ENCODE data around the gene PLIN3. TPM values are rescaled to one million over a fixed set of nuclear protein-coding genes. Genes with fewer than 3 reads are reported as not detected.

The PLIN3 gene
- total and polyA plus RNA-seq, 2 experiments from 2014 or later: 38.0 to 59.9 TPM

DNA sequence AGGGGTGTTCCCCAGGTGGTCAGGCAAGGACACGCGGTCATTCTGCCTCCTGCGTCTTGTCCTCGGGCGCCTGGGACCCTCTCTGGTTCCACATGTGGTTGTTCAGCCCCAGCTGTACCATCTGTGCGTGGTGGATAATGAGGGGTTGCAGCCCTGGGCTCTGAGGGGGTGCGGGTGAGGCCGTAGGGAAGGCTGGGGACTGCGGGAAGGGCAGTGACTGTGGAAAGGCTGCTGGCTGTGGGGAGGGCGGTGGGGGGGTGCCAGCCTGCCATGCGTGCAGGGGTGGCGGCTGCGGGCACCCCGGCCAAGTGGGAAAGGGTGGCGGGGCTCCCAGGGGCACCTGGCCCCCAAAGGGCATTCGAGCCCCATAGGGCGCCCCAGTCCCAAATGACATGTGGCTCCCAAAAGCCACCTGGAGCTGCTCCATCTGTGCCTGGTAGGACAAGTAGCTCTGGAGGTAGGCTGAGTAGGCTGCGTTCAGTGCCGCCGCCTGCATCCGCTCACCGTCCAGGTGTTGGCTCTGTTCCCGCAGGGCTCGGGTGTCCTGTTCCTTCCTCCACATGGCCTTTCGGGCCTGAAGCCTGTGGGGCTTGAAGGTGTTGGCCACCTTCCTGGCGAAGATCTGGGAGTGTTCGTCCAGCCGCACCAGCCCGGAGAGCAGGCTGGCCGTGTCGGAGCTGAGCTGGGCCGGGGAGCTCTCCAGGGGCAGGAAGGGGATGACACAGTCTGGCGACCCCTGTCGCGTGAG is 51.1 kb downstream of the PLIN3 start:
- no peak overlapping the region for H3K4me3 Mint-ChIP-seq
- Histone ChIP-seq H3F3A (replicated peaks; ENCODE audit: low read depth) (no peaks in the 10 kb centered on the region; the same call in 1 of the 2 replicates), H3K4me2 (no peak overlapping the region), H3K4me1 (ENCODE audit: insufficient read depth) (no peaks in the 10 kb centered on the region), H3K79me2 (replicated peaks; ENCODE audit: insufficient read depth) (no peaks in the 10 kb centered on the region), H2AFZ (peak overlapping the region; percentile 94), H3K4me3 (no peak overlapping the region), H4K20me1 (replicated peaks; ENCODE audit: insufficient read depth) (no peaks in the 10 kb centered on the region), H3K27me3 (ENCODE audit: insufficient read depth) (peaks cover 5% of the 10 kb centered on the region; the same call in 1 of the 2 replicates), H3K36me3 (ENCODE audit: insufficient read depth) (no peaks in the 10 kb centered on the region), H3K9me2 (ENCODE audit: insufficient read depth) (peaks cover 5% of the 10 kb centered on the region; the same call in 1 of the 2 replicates), H3K27ac (ENCODE audit: low read depth) (no peak overlapping the region)
- H3K27ac Mint-ChIP-seq: no peak overlapping the region
- peaks cover 29% of the 10 kb centered on the region for H3K27me3 Mint-ChIP-seq (ENCODE audit: insufficient read depth, low read depth, poor library complexity)
- no peak for ATAC-seq
- H3K36me3 Mint-ChIP-seq (ENCODE audit: low read depth): peaks cover 6% of the 10 kb centered on the region; the same call in 2 of the 3 replicates
- H3K9me3 Mint-ChIP-seq: peaks cover 20% of the 10 kb centered on the region
- H3K4me1 Mint-ChIP-seq: no peaks in the 10 kb centered on the region; the same call in 2 of the 3 replicates
- TF ChIP-seq, protein P1, sequence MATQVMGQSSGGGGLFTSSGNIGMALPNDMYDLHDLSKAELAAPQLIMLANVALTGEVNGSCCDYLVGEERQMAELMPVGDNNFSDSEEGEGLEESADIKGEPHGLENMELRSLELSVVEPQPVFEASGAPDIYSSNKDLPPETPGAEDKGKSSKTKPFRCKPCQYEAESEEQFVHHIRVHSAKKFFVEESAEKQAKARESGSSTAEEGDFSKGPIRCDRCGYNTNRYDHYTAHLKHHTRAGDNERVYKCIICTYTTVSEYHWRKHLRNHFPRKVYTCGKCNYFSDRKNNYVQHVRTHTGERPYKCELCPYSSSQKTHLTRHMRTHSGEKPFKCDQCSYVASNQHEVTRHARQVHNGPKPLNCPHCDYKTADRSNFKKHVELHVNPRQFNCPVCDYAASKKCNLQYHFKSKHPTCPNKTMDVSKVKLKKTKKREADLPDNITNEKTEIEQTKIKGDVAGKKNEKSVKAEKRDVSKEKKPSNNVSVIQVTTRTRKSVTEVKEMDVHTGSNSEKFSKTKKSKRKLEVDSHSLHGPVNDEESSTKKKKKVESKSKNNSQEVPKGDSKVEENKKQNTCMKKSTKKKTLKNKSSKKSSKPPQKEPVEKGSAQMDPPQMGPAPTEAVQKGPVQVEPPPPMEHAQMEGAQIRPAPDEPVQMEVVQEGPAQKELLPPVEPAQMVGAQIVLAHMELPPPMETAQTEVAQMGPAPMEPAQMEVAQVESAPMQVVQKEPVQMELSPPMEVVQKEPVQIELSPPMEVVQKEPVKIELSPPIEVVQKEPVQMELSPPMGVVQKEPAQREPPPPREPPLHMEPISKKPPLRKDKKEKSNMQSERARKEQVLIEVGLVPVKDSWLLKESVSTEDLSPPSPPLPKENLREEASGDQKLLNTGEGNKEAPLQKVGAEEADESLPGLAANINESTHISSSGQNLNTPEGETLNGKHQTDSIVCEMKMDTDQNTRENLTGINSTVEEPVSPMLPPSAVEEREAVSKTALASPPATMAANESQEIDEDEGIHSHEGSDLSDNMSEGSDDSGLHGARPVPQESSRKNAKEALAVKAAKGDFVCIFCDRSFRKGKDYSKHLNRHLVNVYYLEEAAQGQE (IDR thresholded peaks at IDR 0.05; ENCODE audit: unreplicated experiment): no peak
- no peak for TF ChIP-seq ZNF114 (CRISPR knock-in tag; IDR thresholded peaks at IDR 0.05)
- TF ChIP-seq, protein P2, sequence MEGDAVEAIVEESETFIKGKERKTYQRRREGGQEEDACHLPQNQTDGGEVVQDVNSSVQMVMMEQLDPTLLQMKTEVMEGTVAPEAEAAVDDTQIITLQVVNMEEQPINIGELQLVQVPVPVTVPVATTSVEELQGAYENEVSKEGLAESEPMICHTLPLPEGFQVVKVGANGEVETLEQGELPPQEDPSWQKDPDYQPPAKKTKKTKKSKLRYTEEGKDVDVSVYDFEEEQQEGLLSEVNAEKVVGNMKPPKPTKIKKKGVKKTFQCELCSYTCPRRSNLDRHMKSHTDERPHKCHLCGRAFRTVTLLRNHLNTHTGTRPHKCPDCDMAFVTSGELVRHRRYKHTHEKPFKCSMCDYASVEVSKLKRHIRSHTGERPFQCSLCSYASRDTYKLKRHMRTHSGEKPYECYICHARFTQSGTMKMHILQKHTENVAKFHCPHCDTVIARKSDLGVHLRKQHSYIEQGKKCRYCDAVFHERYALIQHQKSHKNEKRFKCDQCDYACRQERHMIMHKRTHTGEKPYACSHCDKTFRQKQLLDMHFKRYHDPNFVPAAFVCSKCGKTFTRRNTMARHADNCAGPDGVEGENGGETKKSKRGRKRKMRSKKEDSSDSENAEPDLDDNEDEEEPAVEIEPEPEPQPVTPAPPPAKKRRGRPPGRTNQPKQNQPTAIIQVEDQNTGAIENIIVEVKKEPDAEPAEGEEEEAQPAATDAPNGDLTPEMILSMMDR (conservative IDR thresholded peaks at IDR 0.05; ENCODE audit: low read depth in 2 of 2): 0 out of 4 replicates have a peak, but pooled peaks of 1 of the 2 experiments have one; percentile 4
- TF ChIP-seq NANOG (IDR thresholded peaks at IDR 0.05; ENCODE audit: borderline replicate concordance): no peak
- TF ChIP-seq, protein P3, sequence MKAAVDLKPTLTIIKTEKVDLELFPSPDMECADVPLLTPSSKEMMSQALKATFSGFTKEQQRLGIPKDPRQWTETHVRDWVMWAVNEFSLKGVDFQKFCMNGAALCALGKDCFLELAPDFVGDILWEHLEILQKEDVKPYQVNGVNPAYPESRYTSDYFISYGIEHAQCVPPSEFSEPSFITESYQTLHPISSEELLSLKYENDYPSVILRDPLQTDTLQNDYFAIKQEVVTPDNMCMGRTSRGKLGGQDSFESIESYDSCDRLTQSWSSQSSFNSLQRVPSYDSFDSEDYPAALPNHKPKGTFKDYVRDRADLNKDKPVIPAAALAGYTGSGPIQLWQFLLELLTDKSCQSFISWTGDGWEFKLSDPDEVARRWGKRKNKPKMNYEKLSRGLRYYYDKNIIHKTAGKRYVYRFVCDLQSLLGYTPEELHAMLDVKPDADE (IDR thresholded peaks at IDR 0.05): no peak
- 0 out of 2 replicates have a peak, but pooled peaks have one; percentile 7 for TF ChIP-seq POLR2AphosphoS5 (IDR thresholded peaks at IDR 0.05; ENCODE audit: low read depth)
- TF ChIP-seq CREB1 (CRISPR knock-in tag; IDR thresholded peaks at IDR 0.05; ENCODE audit: low read depth): no peak
- no peak for TF ChIP-seq STAT1 (IDR thresholded peaks at IDR 0.05; ENCODE audit: unreplicated experiment)
- TF ChIP-seq ZNF331 (CRISPR knock-in tag; IDR thresholded peaks at IDR 0.05; ENCODE audit: low read depth): no peak
- no peak for TF ChIP-seq EZH2 (IDR thresholded peaks at IDR 0.05; ENCODE audit: low read depth, unreplicated experiment)
- TF ChIP-seq, protein P4, sequence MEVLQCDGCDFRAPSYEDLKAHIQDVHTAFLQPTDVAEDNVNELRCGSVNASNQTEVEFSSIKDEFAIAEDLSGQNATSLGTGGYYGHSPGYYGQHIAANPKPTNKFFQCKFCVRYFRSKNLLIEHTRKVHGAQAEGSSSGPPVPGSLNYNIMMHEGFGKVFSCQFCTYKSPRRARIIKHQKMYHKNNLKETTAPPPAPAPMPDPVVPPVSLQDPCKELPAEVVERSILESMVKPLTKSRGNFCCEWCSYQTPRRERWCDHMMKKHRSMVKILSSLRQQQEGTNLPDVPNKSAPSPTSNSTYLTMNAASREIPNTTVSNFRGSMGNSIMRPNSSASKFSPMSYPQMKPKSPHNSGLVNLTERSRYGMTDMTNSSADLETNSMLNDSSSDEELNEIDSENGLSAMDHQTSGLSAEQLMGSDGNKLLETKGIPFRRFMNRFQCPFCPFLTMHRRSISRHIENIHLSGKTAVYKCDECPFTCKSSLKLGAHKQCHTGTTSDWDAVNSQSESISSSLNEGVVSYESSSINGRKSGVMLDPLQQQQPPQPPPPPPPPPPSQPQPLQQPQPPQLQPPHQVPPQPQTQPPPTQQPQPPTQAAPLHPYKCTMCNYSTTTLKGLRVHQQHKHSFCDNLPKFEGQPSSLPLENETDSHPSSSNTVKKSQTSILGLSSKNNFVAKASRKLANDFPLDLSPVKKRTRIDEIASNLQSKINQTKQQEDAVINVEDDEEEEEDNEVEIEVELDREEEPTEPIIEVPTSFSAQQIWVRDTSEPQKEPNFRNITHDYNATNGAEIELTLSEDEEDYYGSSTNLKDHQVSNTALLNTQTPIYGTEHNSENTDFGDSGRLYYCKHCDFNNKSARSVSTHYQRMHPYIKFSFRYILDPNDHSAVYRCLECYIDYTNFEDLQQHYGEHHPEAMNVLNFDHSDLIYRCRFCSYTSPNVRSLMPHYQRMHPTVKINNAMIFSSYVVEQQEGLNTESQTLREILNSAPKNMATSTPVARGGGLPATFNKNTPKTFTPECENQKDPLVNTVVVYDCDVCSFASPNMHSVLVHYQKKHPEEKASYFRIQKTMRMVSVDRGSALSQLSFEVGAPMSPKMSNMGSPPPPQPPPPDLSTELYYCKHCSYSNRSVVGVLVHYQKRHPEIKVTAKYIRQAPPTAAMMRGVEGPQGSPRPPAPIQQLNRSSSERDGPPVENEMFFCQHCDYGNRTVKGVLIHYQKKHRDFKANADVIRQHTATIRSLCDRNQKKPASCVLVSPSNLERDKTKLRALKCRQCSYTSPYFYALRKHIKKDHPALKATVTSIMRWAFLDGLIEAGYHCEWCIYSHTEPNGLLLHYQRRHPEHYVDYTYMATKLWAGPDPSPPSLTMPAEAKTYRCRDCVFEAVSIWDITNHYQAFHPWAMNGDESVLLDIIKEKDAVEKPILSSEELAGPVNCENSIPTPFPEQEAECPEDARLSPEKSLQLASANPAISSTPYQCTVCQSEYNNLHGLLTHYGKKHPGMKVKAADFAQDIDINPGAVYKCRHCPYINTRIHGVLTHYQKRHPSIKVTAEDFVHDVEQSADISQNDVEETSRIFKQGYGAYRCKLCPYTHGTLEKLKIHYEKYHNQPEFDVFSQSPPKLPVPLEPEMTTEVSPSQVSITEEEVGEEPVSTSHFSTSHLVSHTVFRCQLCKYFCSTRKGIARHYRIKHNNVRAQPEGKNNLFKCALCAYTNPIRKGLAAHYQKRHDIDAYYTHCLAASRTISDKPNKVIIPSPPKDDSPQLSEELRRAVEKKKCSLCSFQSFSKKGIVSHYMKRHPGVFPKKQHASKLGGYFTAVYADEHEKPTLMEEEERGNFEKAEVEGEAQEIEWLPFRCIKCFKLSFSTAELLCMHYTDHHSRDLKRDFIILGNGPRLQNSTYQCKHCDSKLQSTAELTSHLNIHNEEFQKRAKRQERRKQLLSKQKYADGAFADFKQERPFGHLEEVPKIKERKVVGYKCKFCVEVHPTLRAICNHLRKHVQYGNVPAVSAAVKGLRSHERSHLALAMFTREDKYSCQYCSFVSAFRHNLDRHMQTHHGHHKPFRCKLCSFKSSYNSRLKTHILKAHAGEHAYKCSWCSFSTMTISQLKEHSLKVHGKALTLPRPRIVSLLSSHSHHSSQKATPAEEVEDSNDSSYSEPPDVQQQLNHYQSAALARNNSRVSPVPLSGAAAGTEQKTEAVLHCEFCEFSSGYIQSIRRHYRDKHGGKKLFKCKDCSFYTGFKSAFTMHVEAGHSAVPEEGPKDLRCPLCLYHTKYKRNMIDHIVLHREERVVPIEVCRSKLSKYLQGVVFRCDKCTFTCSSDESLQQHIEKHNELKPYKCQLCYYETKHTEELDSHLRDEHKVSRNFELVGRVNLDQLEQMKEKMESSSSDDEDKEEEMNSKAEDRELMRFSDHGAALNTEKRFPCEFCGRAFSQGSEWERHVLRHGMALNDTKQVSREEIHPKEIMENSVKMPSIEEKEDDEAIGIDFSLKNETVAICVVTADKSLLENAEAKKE (CRISPR knock-in tag; IDR thresholded peaks at IDR 0.05): no peak
- TF ChIP-seq EZH2phosphoT487 (IDR thresholded peaks at IDR 0.05; ENCODE audit: unreplicated experiment): no peak
- no peak for DNase-seq (ENCODE audit: low spot score)

Measured in GM23338 (cell line).